ENCODE measurements around the gene CAPZA3. TPM values are rescaled to one million over a fixed set of nuclear protein-coding genes. Genes with fewer than 3 reads are reported as not detected.

CAPZA3 gene
- total RNA-seq, 1 donor from 2014 or later: not detected

Other genes with a start within 250 kb of the CAPZA3 start
- gene PLCZ1, start 107 bp upstream of the CAPZA3 start, total RNA-seq: not detected in 2 replicates